Measurements from ENCODE around the gene NOX1.

The NOX1 gene

DNA sequence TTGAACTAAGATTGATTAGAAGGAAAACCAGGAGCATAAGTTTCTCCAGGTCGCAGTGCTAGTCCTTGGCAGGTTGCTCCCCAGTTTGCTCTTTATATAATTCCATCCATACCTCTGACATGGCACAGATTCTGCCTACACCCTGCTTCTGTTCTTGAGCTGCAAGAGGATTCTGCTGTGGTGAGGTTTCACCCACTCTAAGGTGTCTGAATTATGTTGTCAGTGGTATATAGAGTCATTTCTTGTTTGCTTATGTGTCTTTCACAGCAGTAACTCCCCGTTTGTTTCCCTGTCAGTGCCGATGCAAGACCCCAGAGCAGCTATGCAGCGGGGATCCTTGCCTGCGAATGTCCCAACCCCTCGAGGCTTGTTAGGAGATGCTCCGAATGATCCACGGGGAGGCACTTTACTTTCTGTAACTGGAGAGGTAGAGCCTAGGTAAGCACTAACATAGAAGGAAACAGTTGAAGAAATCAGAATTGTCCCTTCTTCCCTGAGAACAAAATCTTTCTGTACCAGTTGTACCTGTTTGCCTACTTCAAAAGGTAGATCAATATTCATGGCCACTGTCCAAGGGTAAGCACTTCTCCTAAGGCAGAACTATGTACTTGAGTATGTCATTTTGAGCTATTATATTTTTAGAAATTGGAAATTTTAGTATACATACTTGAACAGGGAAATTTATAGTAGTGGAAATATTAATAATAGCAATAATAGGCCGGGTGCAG lies 42.8 kb downstream of the NOX1 start:
- no peak for TF ChIP-seq CTCF (IDR thresholded peaks at IDR 0.05; ENCODE audit: low read depth, low read length)
- no peak for DNase-seq
- H3K36me3 ChIP-seq: peaks cover 20% of the 10 kb centered on the region
- peaks cover 13% of the 10 kb centered on the region for H3K27me3 ChIP-seq (ENCODE audit: insufficient read depth, low read depth, severe bottlenecking)
- no peaks in the 10 kb centered on the region for H3K9me3 ChIP-seq (ENCODE audit: severe bottlenecking)
- H3K27ac ChIP-seq: no peak overlapping the region
- H3K4me3 ChIP-seq (ENCODE audit: low read depth, low read length): no peak overlapping the region

- peaks cover 20% of the 10 kb centered on the region for H3K36me3 ChIP-seq
- TF ChIP-seq CTCF (IDR thresholded peaks at IDR 0.05; ENCODE audit: low read depth, low read length): no peak
- H3K9me3 ChIP-seq (ENCODE audit: severe bottlenecking): no peaks in the 10 kb centered on the region
- no peak for DNase-seq
- no peak overlapping the region for H3K27ac ChIP-seq
- no peak overlapping the region for H3K4me3 ChIP-seq (ENCODE audit: low read depth, low read length)
- H3K27me3 ChIP-seq (ENCODE audit: insufficient read depth, low read depth, severe bottlenecking): peaks cover 13% of the 10 kb centered on the region
These were observed 43.6 kb downstream of the NOX1 start for GRCh38 chrX:100830547-100830946.

- Histone ChIP-seq H3K4me3 (ENCODE audit: low read depth, low read length) (no peak overlapping the region), H3K36me3 (peaks cover 20% of the 10 kb centered on the region), H3K27ac (no peak overlapping the region), H3K27me3 (ENCODE audit: insufficient read depth, low read depth, severe bottlenecking) (peaks cover 13% of the 10 kb centered on the region), H3K9me3 (ENCODE audit: severe bottlenecking) (no peaks in the 10 kb centered on the region)
- no peak for TF ChIP-seq CTCF (IDR thresholded peaks at IDR 0.05; ENCODE audit: low read depth, low read length)
- no peak for DNase-seq
These were observed 44.0 kb downstream of the NOX1 start for GRCh38 chrX:100830143-100830542.

DNA sequence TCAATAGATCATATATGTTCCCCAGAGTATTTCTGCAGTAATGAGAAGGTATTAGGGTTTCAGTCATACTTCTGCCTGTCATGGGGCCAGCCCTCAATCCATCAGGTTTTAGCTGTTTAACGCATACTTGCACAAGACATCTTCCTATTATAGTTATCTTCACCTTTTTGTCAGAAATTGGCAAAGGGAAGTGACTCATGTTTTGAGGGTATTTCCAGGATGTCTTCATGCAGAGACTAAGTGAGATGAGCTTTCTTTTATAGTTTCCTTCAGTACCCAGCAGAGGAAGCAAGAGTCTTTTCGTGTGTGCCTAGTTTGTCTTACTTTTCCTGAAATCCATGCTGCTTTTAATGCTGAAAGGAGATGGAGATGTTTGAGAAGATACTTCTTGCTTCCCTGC lies 44.4 kb downstream of the NOX1 start:
- H3K27me3 ChIP-seq (ENCODE audit: insufficient read depth, low read depth, severe bottlenecking): peaks cover 13% of the 10 kb centered on the region
- peaks cover 20% of the 10 kb centered on the region for H3K36me3 ChIP-seq
- H3K4me3 ChIP-seq (ENCODE audit: low read depth, low read length): no peak overlapping the region
- H3K9me3 ChIP-seq (ENCODE audit: severe bottlenecking): no peaks in the 10 kb centered on the region
- no peak for TF ChIP-seq CTCF (IDR thresholded peaks at IDR 0.05; ENCODE audit: low read depth, low read length)
- no peak overlapping the region for H3K27ac ChIP-seq
- no peak for DNase-seq

- Histone ChIP-seq H3K4me3 (ENCODE audit: low read depth, low read length) (peak within 1 kb of the TSS; percentile 87), H3K27me3 (ENCODE audit: insufficient read depth, low read depth, severe bottlenecking) (peaks cover 32% of the 10 kb centered on the region), H3K27ac (peak within 1 kb of the TSS; percentile 60), H3K9me3 (ENCODE audit: severe bottlenecking) (no peaks in the 10 kb centered on the region), H3K36me3 (peaks cover 2% of the 10 kb centered on the region)
- no peak for TF ChIP-seq CTCF (IDR thresholded peaks at IDR 0.05; ENCODE audit: low read depth, low read length)
- DNase-seq: peak; percentile 80
These were observed 54.1 kb downstream of the NOX1 start, which contains the start of gene CSTF2 for GRCh38 chrX:100819837-100820666. Gene CSTF2 (plus strand): TSS chrX:100820391. CDS start chrX:100820417, 26 bp downstream.
